Measurements from ENCODE around the gene ASRGL1.
"Not testable (repeated sequence)": the region's sequence is repeated elsewhere in the genome, so short reads cannot be mapped to it uniquely, and the experiment has no call there.

The ASRGL1 gene

DNA sequence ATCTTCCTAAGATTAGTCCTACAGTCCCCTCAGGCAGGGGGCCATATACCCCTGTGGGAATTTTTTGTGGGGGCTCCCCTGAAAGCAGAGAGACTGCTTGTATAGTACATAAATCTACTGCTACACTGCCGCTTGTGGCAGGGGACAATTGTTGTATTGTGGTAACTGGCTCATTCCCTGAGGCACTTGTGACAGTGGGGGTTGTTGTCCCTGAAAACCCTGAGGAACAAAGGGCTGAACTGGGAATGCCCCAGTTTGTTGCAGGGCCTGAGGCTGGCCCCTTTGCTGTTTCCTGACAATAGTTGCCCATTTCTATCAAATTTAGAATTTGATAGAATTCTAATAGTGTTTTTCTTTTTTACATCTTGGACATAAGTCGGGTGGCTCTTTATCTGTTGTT, 42.3 kb downstream of the ASRGL1 start:
- not testable (repeated sequence) for H4K91ac ChIP-seq (ENCODE audit: low read depth, low read length, poor library complexity); H2AK5ac ChIP-seq (ENCODE audit: low read depth, low read length); H4K8ac ChIP-seq (ENCODE audit: low read depth, low read length); H2BK5ac ChIP-seq (ENCODE audit: low read length); H3K27ac ChIP-seq (replicated peaks; ENCODE audit: low read length); H3K18ac ChIP-seq (ENCODE audit: low read length); H3K23ac ChIP-seq (ENCODE audit: low read depth, low read length, poor library complexity); DNase-seq (ENCODE audit: low spot score); H3K4me1 ChIP-seq (ENCODE audit: control insufficient read depth in 2 of 2, insufficient read depth in 1 of 2, low read depth in 1 of 2, low read length in 2 of 2); H3K9me3 ChIP-seq (replicated peaks in 1 of 2; ENCODE audit: control insufficient read depth in 2 of 2, insufficient read depth in 1 of 2, low read depth in 1 of 2, low read length in 2 of 2); H3K4me2 ChIP-seq (ENCODE audit: insufficient read depth, low read length, poor library complexity, severe bottlenecking); H3K4ac ChIP-seq (ENCODE audit: low read length); H2BK12ac ChIP-seq (ENCODE audit: low read length); H3K27me3 ChIP-seq (ENCODE audit: control insufficient read depth in 3 of 3, insufficient read depth in 3 of 3, low read depth in 1 of 3, low read length in 3 of 3); H2BK15ac ChIP-seq (ENCODE audit: low read length); H3K79me1 ChIP-seq (ENCODE audit: low read depth, low read length); H3K4me3 ChIP-seq (ENCODE audit: low read length in 2 of 2); H3K36me3 ChIP-seq (replicated peaks in 1 of 2; ENCODE audit: control insufficient read depth in 2 of 2, insufficient read depth in 2 of 2, low read length in 2 of 2); H3K14ac ChIP-seq (ENCODE audit: low read length); H3K9ac ChIP-seq (ENCODE audit: low read depth, low read length, poor library complexity); H2BK120ac ChIP-seq (ENCODE audit: low read depth, low read length); H2AFZ ChIP-seq (ENCODE audit: low read length)
- no CpG with 5 or more reads among the region's 2 CpGs for WGBS, 2 donors (ENCODE audit: extremely low coverage in 2 of 2, insufficient read length in 2 of 2, insufficient replicate concordance in 1 of 2)

DNA sequence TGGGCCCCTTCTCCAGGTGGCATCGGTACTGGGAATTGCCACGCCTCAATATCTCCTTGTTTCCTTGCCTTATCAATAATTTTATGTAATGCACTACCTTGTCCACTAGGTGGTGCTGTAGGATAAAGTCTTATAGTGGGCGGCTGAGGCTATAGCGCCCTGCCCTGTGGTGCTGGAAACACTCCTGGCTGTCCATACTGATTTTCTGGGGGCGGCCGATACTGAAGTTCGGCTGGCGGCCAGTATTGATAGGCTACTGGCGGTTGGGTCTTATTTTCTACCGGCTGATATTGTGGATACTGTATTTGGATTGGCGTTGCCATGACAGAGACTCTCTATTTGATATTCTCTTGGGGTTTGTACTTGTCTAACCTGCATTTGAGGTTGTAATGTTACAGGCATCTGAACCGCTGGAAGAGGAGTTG, 43.6 kb downstream of the ASRGL1 start:
- not testable (repeated sequence) for H3K27ac ChIP-seq (replicated peaks; ENCODE audit: low read length); H2BK12ac ChIP-seq (ENCODE audit: low read length); H2BK120ac ChIP-seq (ENCODE audit: low read depth, low read length); H2AK5ac ChIP-seq (ENCODE audit: low read depth, low read length); H3K4me1 ChIP-seq (ENCODE audit: control insufficient read depth in 2 of 2, insufficient read depth in 1 of 2, low read depth in 1 of 2, low read length in 2 of 2); H3K9ac ChIP-seq (ENCODE audit: low read depth, low read length, poor library complexity); H4K8ac ChIP-seq (ENCODE audit: low read depth, low read length); H3K9me3 ChIP-seq (replicated peaks in 1 of 2; ENCODE audit: control insufficient read depth in 2 of 2, insufficient read depth in 1 of 2, low read depth in 1 of 2, low read length in 2 of 2); H3K4me2 ChIP-seq (ENCODE audit: insufficient read depth, low read length, poor library complexity, severe bottlenecking); H3K36me3 ChIP-seq (replicated peaks in 1 of 2; ENCODE audit: control insufficient read depth in 2 of 2, insufficient read depth in 2 of 2, low read length in 2 of 2); H4K91ac ChIP-seq (ENCODE audit: low read depth, low read length, poor library complexity); H2BK5ac ChIP-seq (ENCODE audit: low read length); H3K14ac ChIP-seq (ENCODE audit: low read length); H3K4ac ChIP-seq (ENCODE audit: low read length); H3K4me3 ChIP-seq (ENCODE audit: low read length in 2 of 2); H3K27me3 ChIP-seq (ENCODE audit: control insufficient read depth in 3 of 3, insufficient read depth in 3 of 3, low read depth in 1 of 3, low read length in 3 of 3); H2BK15ac ChIP-seq (ENCODE audit: low read length); H2AFZ ChIP-seq (ENCODE audit: low read length); H3K79me1 ChIP-seq (ENCODE audit: low read depth, low read length); H3K18ac ChIP-seq (ENCODE audit: low read length); H3K23ac ChIP-seq (ENCODE audit: low read depth, low read length, poor library complexity)
- no CpG with 5 or more reads among the region's 12 CpGs for WGBS, 2 donors (ENCODE audit: extremely low coverage in 2 of 2, insufficient read length in 2 of 2, insufficient replicate concordance in 1 of 2)
- DNase-seq (ENCODE audit: low spot score) = peak; percentile 67

DNA sequence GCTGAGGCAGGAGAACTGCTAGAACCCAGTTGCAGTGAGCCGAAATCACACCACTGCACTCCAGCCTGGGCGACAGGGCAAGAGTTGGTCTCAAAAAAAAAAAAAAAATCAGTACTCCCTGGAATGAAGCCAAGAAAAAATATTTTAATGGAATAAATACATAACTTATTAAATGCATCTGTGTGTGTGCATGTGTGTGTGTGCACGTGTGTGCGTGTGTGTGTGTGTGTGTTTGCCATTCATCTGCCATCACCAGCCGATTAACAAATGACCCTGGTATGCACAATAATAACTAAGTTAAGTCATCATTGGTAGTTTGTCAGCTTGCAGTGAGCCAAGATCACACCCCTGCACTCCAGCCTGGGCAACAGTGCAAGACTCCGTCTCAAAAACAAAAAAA, 46.6 kb downstream of the ASRGL1 start:
- Histone ChIP-seq H3K4me2 (ENCODE audit: insufficient read depth, low read length, poor library complexity, severe bottlenecking) (no peak overlapping the region), H3K23ac (ENCODE audit: low read depth, low read length, poor library complexity) (no peak overlapping the region), H3K9me3 (replicated peaks in 1 of 2; ENCODE audit: control insufficient read depth in 2 of 2, insufficient read depth in 1 of 2, low read depth in 1 of 2, low read length in 2 of 2) (no peaks in the 10 kb centered on the region), H3K14ac (ENCODE audit: low read length) (no peak overlapping the region), H2BK15ac (ENCODE audit: low read length) (no peak overlapping the region), H3K4me1 (ENCODE audit: control insufficient read depth in 2 of 2, insufficient read depth in 1 of 2, low read depth in 1 of 2, low read length in 2 of 2) (no peaks in the 10 kb centered on the region), H4K91ac (ENCODE audit: low read depth, low read length, poor library complexity) (no peak overlapping the region), H2BK120ac (ENCODE audit: low read depth, low read length) (no peak overlapping the region), H2BK5ac (ENCODE audit: low read length) (no peak overlapping the region), H3K79me1 (ENCODE audit: low read depth, low read length) (no peaks in the 10 kb centered on the region), H3K18ac (ENCODE audit: low read length) (no peak overlapping the region), H3K9ac (ENCODE audit: low read depth, low read length, poor library complexity) (no peak overlapping the region), H2AK5ac (ENCODE audit: low read depth, low read length) (no peak overlapping the region), H3K27ac (replicated peaks; ENCODE audit: low read length) (no peak overlapping the region), H4K8ac (ENCODE audit: low read depth, low read length) (no peak overlapping the region), H2AFZ (ENCODE audit: low read length) (no peak overlapping the region), H3K27me3 (ENCODE audit: control insufficient read depth in 3 of 3, insufficient read depth in 3 of 3, low read depth in 1 of 3, low read length in 3 of 3) (no peaks in the 10 kb centered on the region), H3K36me3 (replicated peaks in 1 of 2; ENCODE audit: control insufficient read depth in 2 of 2, insufficient read depth in 2 of 2, low read length in 2 of 2) (no peaks in the 10 kb centered on the region), H3K4me3 (ENCODE audit: low read length in 2 of 2) (no peak overlapping the region), H2BK12ac (ENCODE audit: low read length) (no peak overlapping the region), H3K4ac (ENCODE audit: low read length) (no peak overlapping the region)
- no peak for DNase-seq (ENCODE audit: low spot score)
- no CpG with 5 or more reads among the region's 6 CpGs for WGBS, 2 donors (ENCODE audit: extremely low coverage in 2 of 2, insufficient read length in 2 of 2, insufficient replicate concordance in 1 of 2)

DNA sequence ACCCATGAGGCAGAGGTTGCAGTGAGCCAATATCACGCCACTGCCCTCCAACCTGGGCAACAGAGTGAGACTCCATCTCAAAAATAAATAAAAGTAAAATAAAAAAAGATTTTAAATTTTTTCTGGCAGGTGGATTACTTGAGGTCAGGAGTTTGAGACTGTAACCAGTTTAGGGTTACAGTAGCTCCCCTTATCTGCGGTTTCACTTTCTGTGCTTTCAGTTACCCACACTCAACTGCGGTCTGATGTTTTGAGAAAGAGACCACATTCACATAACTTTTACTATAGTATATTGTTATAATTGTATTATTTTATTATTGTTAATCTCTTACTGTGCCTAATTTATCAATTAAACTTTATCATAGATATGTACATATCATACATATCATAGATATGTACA, 48.8 kb downstream of the ASRGL1 start:
- not testable (repeated sequence) for H2BK12ac ChIP-seq (ENCODE audit: low read length); H3K36me3 ChIP-seq (replicated peaks in 1 of 2; ENCODE audit: control insufficient read depth in 2 of 2, insufficient read depth in 2 of 2, low read length in 2 of 2); DNase-seq (ENCODE audit: low spot score); H3K27ac ChIP-seq (replicated peaks; ENCODE audit: low read length); H3K9me3 ChIP-seq (replicated peaks in 1 of 2; ENCODE audit: control insufficient read depth in 2 of 2, insufficient read depth in 1 of 2, low read depth in 1 of 2, low read length in 2 of 2); H4K8ac ChIP-seq (ENCODE audit: low read depth, low read length); H3K9ac ChIP-seq (ENCODE audit: low read depth, low read length, poor library complexity); H3K14ac ChIP-seq (ENCODE audit: low read length); H2AK5ac ChIP-seq (ENCODE audit: low read depth, low read length); H3K4me3 ChIP-seq (ENCODE audit: low read length in 2 of 2); H4K91ac ChIP-seq (ENCODE audit: low read depth, low read length, poor library complexity); H3K4ac ChIP-seq (ENCODE audit: low read length); H3K79me1 ChIP-seq (ENCODE audit: low read depth, low read length); H3K4me1 ChIP-seq (ENCODE audit: control insufficient read depth in 2 of 2, insufficient read depth in 1 of 2, low read depth in 1 of 2, low read length in 2 of 2); H2BK5ac ChIP-seq (ENCODE audit: low read length); H3K4me2 ChIP-seq (ENCODE audit: insufficient read depth, low read length, poor library complexity, severe bottlenecking); H3K23ac ChIP-seq (ENCODE audit: low read depth, low read length, poor library complexity); H2AFZ ChIP-seq (ENCODE audit: low read length); H2BK120ac ChIP-seq (ENCODE audit: low read depth, low read length); H2BK15ac ChIP-seq (ENCODE audit: low read length); H3K27me3 ChIP-seq (ENCODE audit: control insufficient read depth in 3 of 3, insufficient read depth in 3 of 3, low read depth in 1 of 3, low read length in 3 of 3); H3K18ac ChIP-seq (ENCODE audit: low read length)
- WGBS, 2 donors (ENCODE audit: extremely low coverage in 2 of 2, insufficient read length in 2 of 2, insufficient replicate concordance in 1 of 2) = no CpG with 5 or more reads among the region's 3 CpGs

All from neuronal stem cell (in vitro differentiated cells).